GM12878 (cell line): ENCODE results near the gene ARID5B. TPM values are rescaled to one million over a fixed set of nuclear protein-coding genes. Genes with fewer than 3 reads are reported as not detected.

ENCODE experiments used
- ATAC-seq: fragments of 200-7000 bp; cut with Tn5 transposase; 3 replicates; pipeline ENCODE4 v1.9.1; 2020; ENCODE audit warnings: mild to moderate bottlenecking, moderate library complexity
- BruUV-seq: library from RNA; stranded (reverse); fragments of 400-500 nt; replicated peaks from 2 replicates; lab custom pipeline; 2021; lab: Mats Ljungman, UMichigan
- CTCF ChIA-PET: fragments of 300-600 bp; sonication (Branson Sonifier 250); formaldehyde crosslinking; extraction: SDS; loops from one replicate; lab custom pipeline; 2021; ENCODE audit warnings: inconsistent platforms; lab: Yijun Ruan, JAX
- POLR2A ChIA-PET: fragments of 350-600 bp; formaldehyde crosslinking; extraction: SDS; loops from one replicate; lab custom pipeline; 2021; ENCODE audit warnings: inconsistent platforms; lab: Charles Lee
- RAD21 ChIA-PET: fragments of 300-600 bp; sonication (Branson Sonifier 250); formaldehyde crosslinking; loops from one replicate; lab custom pipeline; 2023; ENCODE audit warnings: antibody characterized with exemption; ENCODE audit not compliant: unreplicated experiment; lab: Charles Lee
- SMC1A ChIA-PET: fragments of 300-600 bp; sonication (Branson Sonifier 250); formaldehyde crosslinking; loops from one replicate; lab custom pipeline; 2023; ENCODE audit not compliant: unreplicated experiment, uncharacterized antibody; lab: Charles Lee
- DNase-seq: peaks from one replicate; pipeline ENCODE4 v3.0.0-alpha.2; 2011; ENCODE audit warnings: low read depth, low spot score
- FAIRE-seq: peaks from 3 replicates; lab custom pipeline; 2011; peaks lifted over from hg19 to GRCh38; lab: Jason Lieb, UNC
- H2AFZ ChIP-seq: 2 replicates; pipeline ENCODE4 v1.6.0; 2011; ENCODE audit warnings: low read depth, low read length, control low read depth; ENCODE audit not compliant: control insufficient read depth
- H3K27ac ChIP-seq: 2 replicates; pipeline ENCODE4 v1.5.1; 2011; ENCODE audit warnings: control low read depth; ENCODE audit not compliant: control insufficient read depth, insufficient read depth
- H3K27me3 ChIP-seq, 2 experiments: replicated peaks in 1 of 2; 2 replicates each; pipeline versions ENCODE4 v1.6.0 to v1.6.1; 2011; ENCODE audit warnings: low read length in 1 of 2; ENCODE audit not compliant: control insufficient read depth in 2 of 2, insufficient read depth in 2 of 2
- H3K36me3 ChIP-seq, 2 experiments: 2 replicates each; pipeline ENCODE4 v1.5.1; 2011; ENCODE audit warnings: low read length in 1 of 2; ENCODE audit not compliant: control insufficient read depth in 2 of 2, insufficient read depth in 2 of 2
- H3K4me1 ChIP-seq: 2 replicates; pipeline ENCODE4 v1.6.1; 2011; ENCODE audit warnings: mild to moderate bottlenecking, low read length, moderate library complexity, mixed read lengths; ENCODE audit not compliant: control insufficient read depth, insufficient read depth
- H3K4me2 ChIP-seq: 2 replicates; pipeline ENCODE4 v1.6.0; 2011; ENCODE audit warnings: control low read depth; ENCODE audit not compliant: control insufficient read depth, insufficient read depth
- H3K4me3 ChIP-seq: fragments of 200-600 bp; sonication (generic); 2 replicates; pipeline ENCODE4 v1.5.1; 2016
- H3K79me2 ChIP-seq: 2 replicates; pipeline ENCODE4 v1.6.0; 2011; ENCODE audit warnings: low read length; ENCODE audit not compliant: control insufficient read depth, insufficient read depth
- H3K9ac ChIP-seq: 2 replicates; pipeline ENCODE4 v1.8.0; 2011; ENCODE audit warnings: low read length, control low read depth, mixed read lengths; ENCODE audit not compliant: control insufficient read depth, insufficient read depth
- H3K9me3 ChIP-seq: replicated peaks from 3 replicates; pipeline ENCODE4 v1.5.1; 2011; ENCODE audit warnings: mild to moderate bottlenecking, low read length; ENCODE audit not compliant: control insufficient read depth, insufficient read depth
- H4K20me1 ChIP-seq: 2 replicates; pipeline ENCODE4 v1.6.0; 2011; ENCODE audit not compliant: control insufficient read depth, insufficient read depth
- BRCA1 ChIP-seq: IDR thresholded peaks from 2 replicates; pipeline ENCODE4 v1.6.1; 2011; ENCODE audit warnings: low read depth, low read length, improper control_type of control experiment
- DPF2 ChIP-seq: fragments of 450-650 bp; IDR thresholded peaks from 2 replicates; pipeline ENCODE4 v1.6.1; 2017; ENCODE audit warnings: mild to moderate bottlenecking
- ESRRA ChIP-seq: IDR thresholded peaks from 2 replicates; pipeline ENCODE4 v1.6.1; 2012; ENCODE audit warnings: mild to moderate bottlenecking, low read length, improper control_type of control experiment
- FOS ChIP-seq: IDR thresholded peaks from 3 replicates; pipeline ENCODE4 v1.6.1; 2011; ENCODE audit warnings: borderline replicate concordance; ENCODE audit not compliant: insufficient read length; ENCODE audit errors: extremely low read depth
- NFXL1 ChIP-seq: fragments of 450-650 bp; IDR thresholded peaks from 2 replicates; pipeline ENCODE4 v1.6.1; 2017; ENCODE audit warnings: antibody characterized with exemption, mild to moderate bottlenecking, borderline replicate concordance
- POLR2AphosphoS2 ChIP-seq: IDR thresholded peaks from 2 replicates; pipeline ENCODE4 v1.6.1; 2011; ENCODE audit warnings: low read depth, mild to moderate bottlenecking, low read length, improper control_type of control experiment, moderate library complexity
- RB1 ChIP-seq: fragments of 450-650 bp; formaldehyde crosslinking; IDR thresholded peaks from 2 replicates; pipeline ENCODE4 v1.6.1; 2017; ENCODE audit warnings: mild to moderate bottlenecking, borderline replicate concordance
- SUPT20H ChIP-seq: IDR thresholded peaks from 2 replicates; pipeline ENCODE4 v1.6.1; 2011; ENCODE audit warnings: low read depth, mild to moderate bottlenecking, low read length, moderate library complexity, borderline replicate concordance; ENCODE audit not compliant: control insufficient read depth
- TBL1XR1 ChIP-seq: IDR thresholded peaks from 2 replicates; pipeline ENCODE4 v1.6.1; 2012; ENCODE audit warnings: low read depth, low read length, improper control_type of control experiment
- ZNF24 ChIP-seq: fragments of 450-650 bp; IDR thresholded peaks from 2 replicates; pipeline ENCODE4 v1.6.1; 2017; ENCODE audit warnings: antibody characterized with exemption, mild to moderate bottlenecking
- WGBS: methylation state at CpG from one replicate; pipeline ENCODE4 v1.1.6; 2016; ENCODE audit warnings: low lambda C conversion rate; ENCODE audit not compliant: insufficient replicate concordance, insufficient coverage; ENCODE audit errors: missing lambda C conversion rate; 5-methylcytosine and 5-hydroxymethylcytosine counted together
- in situ Hi-C: fragments of 300-500 bp; cut with MboI; formaldehyde crosslinking; loops from 9 replicates; pipeline ENCODE4 v1.14.3; 2018; ENCODE audit warnings: mixed read lengths
- intact Hi-C: fragments of 100-400 bp; cut with micrococcal nuclease; formaldehyde crosslinking; loops from one replicate; pipeline ENCODE4 v1.14.2; 2022; ENCODE audit not compliant: unreplicated experiment
- polyA plus RNA-seq, 11 experiments: library from polyadenylated mRNA; depleted of rRNA in 4 of 11; unstranded in 6 of 11; stranded (reverse) in 5 of 11; fragments of >200 nt; fragmentation: Nextera tagmentation in 4 of 11; fragmentation: Illumina TruSeq in 1 of 11; extraction: Ambion mirVana in 4 of 11; extraction: Trizol in 1 of 11; gene quantifications; 1 replicate in 1 of 11; 2 replicates in 10 of 11; pipeline versions ENCODE4 v1.2.1 to v1.2.3, GENCODE V29; 2011 to 2016; ENCODE audit warnings: inconsistent platforms in 2 of 11, missing spikeins in 2 of 11, low read depth in 1 of 11
- total RNA-seq, 4 experiments: library from RNA; depleted of rRNA in 3 of 4; stranded (reverse); fragments of >200 nt in 3 of 4; fragmentation: Illumina TruSeq in 1 of 4; extraction: Trizol in 1 of 4; gene quantifications; 2 replicates each; pipeline versions ENCODE4 v1.2.1 to v1.2.3, GENCODE V29; 2013 to 2021
- TF ChIP-seq, protein P1 (sequence below): fragments of 450-650 bp; IDR thresholded peaks from 2 replicates; pipeline ENCODE4 v1.6.1; 2017; ENCODE audit warnings: antibody characterized with exemption, mild to moderate bottlenecking, moderate library complexity
- TF ChIP-seq, protein P2 (sequence below): fragments of 450-650 bp; formaldehyde crosslinking; IDR thresholded peaks from 2 replicates; pipeline ENCODE4 v1.4.0; 2020; ENCODE audit warnings: mild to moderate bottlenecking, moderate library complexity
- TF ChIP-seq, protein P3 (sequence below): fragments of 450-650 bp; IDR thresholded peaks from 2 replicates; pipeline ENCODE4 v1.6.1; 2014; ENCODE audit warnings: mild to moderate bottlenecking

Gene ARID5B
- total and polyA plus RNA-seq, 10 of the 15 experiments (the other 5 are each of a cell fraction or from before 2014, with no cell fraction given), result 2.7 to 8.5 (median 6.1) TPM

DNA sequence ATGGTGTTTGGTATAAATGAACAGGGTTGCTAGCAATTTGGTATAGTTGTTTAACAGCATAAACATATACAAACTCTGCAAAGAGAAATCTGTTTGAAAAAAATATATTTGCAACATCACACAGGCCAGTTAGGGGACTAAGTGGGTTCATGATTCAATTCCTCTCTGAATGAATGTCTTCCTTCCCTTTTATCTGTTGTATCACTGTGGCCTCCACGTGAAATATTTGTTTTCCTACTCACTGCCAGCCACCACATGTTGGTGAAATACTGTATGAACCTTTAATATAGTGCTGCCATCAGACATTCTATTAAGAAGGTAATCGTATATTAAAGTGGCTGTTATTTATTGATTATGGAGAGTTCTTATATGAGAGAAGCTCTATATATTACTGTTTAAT is 157.0 kb downstream of the ARID5B start (continued):
- TF ChIP-seq, protein P1, sequence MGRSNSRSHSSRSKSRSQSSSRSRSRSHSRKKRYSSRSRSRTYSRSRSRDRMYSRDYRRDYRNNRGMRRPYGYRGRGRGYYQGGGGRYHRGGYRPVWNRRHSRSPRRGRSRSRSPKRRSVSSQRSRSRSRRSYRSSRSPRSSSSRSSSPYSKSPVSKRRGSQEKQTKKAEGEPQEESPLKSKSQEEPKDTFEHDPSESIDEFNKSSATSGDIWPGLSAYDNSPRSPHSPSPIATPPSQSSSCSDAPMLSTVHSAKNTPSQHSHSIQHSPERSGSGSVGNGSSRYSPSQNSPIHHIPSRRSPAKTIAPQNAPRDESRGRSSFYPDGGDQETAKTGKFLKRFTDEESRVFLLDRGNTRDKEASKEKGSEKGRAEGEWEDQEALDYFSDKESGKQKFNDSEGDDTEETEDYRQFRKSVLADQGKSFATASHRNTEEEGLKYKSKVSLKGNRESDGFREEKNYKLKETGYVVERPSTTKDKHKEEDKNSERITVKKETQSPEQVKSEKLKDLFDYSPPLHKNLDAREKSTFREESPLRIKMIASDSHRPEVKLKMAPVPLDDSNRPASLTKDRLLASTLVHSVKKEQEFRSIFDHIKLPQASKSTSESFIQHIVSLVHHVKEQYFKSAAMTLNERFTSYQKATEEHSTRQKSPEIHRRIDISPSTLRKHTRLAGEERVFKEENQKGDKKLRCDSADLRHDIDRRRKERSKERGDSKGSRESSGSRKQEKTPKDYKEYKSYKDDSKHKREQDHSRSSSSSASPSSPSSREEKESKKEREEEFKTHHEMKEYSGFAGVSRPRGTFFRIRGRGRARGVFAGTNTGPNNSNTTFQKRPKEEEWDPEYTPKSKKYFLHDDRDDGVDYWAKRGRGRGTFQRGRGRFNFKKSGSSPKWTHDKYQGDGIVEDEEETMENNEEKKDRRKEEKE, result no peak
- no peak for TF ChIP-seq NFXL1

DNA sequence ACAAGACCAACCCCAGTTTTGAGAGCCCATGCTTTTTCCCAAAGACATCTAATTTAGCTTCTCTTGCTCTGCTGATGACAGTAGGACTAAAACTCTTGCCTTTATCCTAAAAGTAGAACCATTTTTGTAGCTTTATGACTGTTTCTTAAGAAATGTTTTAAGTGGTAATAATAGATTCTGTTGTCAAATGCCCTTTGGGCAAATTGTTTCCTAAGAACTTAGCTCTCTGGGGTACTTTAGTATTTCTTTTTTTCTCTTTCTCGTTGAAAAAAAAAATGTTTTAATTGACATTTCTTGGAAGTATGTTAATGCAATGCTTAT is 157.4 kb downstream of the ARID5B start:
- CTCF ChIA-PET, result interaction anchor here (1.6 kb wide), 1 partner anchor 162 kb away, joined by 4 read pairs; no protein-coding TSS in a partner anchor
- SMC1A ChIA-PET, result interaction anchor here (2.1 to 4.0 kb wide), 2 partner anchors 9 to 31 kb away, joined by 4 to 25 read pairs; no protein-coding TSS in a partner anchor
- ATAC-seq, result no peak
- no TSS peak for BruUV-seq
- POLR2A ChIA-PET, result no interaction called here
- Histone ChIP-seq H3K79me2 (peaks cover 17% of the 10 kb centered on the region), H3K36me3 (peaks cover 0 to 11% of the 10 kb centered on the region in 2 experiments; a peak in 3 of 4 replicates), H4K20me1 (no peaks in the 10 kb centered on the region), H3K27ac (no peak overlapping the region), H3K9ac (no peak overlapping the region), H3K4me2 (no peak overlapping the region), H3K4me3 (no peak overlapping the region), H3K9me3 (no peaks in the 10 kb centered on the region; the same call in 2 of the 3 replicates), H3K4me1 (peaks cover 13% of the 10 kb centered on the region), H2AFZ (no peak overlapping the region), H3K27me3 (no peaks in the 10 kb centered on the region)
- WGBS, result 0% methylated on average over 1 of the region's 1 CpG
- DNase-seq, result no peak
- RAD21 ChIA-PET, result no interaction called here
- no peak for TF ChIP-seq SUPT20H
- TF ChIP-seq TBL1XR1, result no peak
- TF ChIP-seq, protein P2, sequence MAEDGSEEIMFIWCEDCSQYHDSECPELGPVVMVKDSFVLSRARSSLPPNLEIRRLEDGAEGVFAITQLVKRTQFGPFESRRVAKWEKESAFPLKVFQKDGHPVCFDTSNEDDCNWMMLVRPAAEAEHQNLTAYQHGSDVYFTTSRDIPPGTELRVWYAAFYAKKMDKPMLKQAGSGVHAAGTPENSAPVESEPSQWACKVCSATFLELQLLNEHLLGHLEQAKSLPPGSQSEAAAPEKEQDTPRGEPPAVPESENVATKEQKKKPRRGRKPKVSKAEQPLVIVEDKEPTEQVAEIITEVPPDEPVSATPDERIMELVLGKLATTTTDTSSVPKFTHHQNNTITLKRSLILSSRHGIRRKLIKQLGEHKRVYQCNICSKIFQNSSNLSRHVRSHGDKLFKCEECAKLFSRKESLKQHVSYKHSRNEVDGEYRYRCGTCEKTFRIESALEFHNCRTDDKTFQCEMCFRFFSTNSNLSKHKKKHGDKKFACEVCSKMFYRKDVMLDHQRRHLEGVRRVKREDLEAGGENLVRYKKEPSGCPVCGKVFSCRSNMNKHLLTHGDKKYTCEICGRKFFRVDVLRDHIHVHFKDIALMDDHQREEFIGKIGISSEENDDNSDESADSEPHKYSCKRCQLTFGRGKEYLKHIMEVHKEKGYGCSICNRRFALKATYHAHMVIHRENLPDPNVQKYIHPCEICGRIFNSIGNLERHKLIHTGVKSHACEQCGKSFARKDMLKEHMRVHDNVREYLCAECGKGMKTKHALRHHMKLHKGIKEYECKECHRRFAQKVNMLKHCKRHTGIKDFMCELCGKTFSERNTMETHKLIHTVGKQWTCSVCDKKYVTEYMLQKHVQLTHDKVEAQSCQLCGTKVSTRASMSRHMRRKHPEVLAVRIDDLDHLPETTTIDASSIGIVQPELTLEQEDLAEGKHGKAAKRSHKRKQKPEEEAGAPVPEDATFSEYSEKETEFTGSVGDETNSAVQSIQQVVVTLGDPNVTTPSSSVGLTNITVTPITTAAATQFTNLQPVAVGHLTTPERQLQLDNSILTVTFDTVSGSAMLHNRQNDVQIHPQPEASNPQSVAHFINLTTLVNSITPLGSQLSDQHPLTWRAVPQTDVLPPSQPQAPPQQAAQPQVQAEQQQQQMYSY (CRISPR knock-in tag), result no peak
- no peak for TF ChIP-seq ESRRA
- TF ChIP-seq FOS, result no peak
- no peak for TF ChIP-seq DPF2
- TF ChIP-seq POLR2AphosphoS2, result no peak
- no peak for TF ChIP-seq BRCA1
- no peak for TF ChIP-seq ZNF24
- TF ChIP-seq, protein P3, sequence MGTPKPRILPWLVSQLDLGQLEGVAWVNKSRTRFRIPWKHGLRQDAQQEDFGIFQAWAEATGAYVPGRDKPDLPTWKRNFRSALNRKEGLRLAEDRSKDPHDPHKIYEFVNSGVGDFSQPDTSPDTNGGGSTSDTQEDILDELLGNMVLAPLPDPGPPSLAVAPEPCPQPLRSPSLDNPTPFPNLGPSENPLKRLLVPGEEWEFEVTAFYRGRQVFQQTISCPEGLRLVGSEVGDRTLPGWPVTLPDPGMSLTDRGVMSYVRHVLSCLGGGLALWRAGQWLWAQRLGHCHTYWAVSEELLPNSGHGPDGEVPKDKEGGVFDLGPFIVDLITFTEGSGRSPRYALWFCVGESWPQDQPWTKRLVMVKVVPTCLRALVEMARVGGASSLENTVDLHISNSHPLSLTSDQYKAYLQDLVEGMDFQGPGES, result no peak
- no peak for TF ChIP-seq NFXL1
- TF ChIP-seq RB1, result no peak
- intact Hi-C loops (no loop called here), in situ Hi-C loops (no loop called here)
- FAIRE-seq, result no peak
